Measurements from ENCODE around the gene SNTG2.
A peak's percentile ranks its signal among the peaks of the same experiment; 100 is the strongest.

SNTG2 gene

GRCh38 chr2:1136846-1137245 is 186.2 kb downstream of the SNTG2 start:
- TF ChIP-seq SIN3A (IDR thresholded peaks at IDR 0.05; ENCODE audit: borderline replicate concordance, insufficient read depth, low read length) (no peak), FOXP2 (optimal IDR thresholded peaks at IDR 0.05; ENCODE audit: borderline replicate concordance, extremely low read depth, extremely low read length, insufficient read depth) (no peak), POLR2AphosphoS5 (IDR thresholded peaks at IDR 0.05; ENCODE audit: low read depth, low read length) (no peak), TAF1 (IDR thresholded peaks at IDR 0.05; ENCODE audit: borderline replicate concordance, insufficient read depth, low read length) (no peak)
- TF ChIP-seq, protein P1, sequence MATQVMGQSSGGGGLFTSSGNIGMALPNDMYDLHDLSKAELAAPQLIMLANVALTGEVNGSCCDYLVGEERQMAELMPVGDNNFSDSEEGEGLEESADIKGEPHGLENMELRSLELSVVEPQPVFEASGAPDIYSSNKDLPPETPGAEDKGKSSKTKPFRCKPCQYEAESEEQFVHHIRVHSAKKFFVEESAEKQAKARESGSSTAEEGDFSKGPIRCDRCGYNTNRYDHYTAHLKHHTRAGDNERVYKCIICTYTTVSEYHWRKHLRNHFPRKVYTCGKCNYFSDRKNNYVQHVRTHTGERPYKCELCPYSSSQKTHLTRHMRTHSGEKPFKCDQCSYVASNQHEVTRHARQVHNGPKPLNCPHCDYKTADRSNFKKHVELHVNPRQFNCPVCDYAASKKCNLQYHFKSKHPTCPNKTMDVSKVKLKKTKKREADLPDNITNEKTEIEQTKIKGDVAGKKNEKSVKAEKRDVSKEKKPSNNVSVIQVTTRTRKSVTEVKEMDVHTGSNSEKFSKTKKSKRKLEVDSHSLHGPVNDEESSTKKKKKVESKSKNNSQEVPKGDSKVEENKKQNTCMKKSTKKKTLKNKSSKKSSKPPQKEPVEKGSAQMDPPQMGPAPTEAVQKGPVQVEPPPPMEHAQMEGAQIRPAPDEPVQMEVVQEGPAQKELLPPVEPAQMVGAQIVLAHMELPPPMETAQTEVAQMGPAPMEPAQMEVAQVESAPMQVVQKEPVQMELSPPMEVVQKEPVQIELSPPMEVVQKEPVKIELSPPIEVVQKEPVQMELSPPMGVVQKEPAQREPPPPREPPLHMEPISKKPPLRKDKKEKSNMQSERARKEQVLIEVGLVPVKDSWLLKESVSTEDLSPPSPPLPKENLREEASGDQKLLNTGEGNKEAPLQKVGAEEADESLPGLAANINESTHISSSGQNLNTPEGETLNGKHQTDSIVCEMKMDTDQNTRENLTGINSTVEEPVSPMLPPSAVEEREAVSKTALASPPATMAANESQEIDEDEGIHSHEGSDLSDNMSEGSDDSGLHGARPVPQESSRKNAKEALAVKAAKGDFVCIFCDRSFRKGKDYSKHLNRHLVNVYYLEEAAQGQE (IDR thresholded peaks at IDR 0.05; ENCODE audit: insufficient read depth in 1 of 2, low read depth in 2 of 2, low read length in 2 of 2), result no peak

DNA sequence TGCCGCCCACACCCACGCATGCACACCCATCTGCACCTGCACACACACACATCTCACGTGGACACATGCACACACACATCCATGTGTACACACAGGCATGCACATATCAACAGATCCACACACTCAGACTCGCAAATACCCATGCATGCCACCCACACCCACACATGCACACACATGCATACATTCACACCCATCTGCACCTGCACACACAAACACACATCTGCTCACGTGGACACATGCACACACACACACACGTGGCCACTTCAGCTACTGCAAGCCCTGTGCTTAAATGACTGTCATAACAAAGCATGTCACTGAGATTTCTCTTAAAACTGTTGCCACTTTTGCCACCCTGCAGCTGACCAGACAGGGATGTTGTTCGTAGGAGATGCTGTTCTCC is 186.6 kb downstream of the SNTG2 start:
- TF ChIP-seq, protein P1 (IDR thresholded peaks at IDR 0.05; ENCODE audit: insufficient read depth in 1 of 2, low read depth in 2 of 2, low read length in 2 of 2), result no peak
- TF ChIP-seq SIN3A (IDR thresholded peaks at IDR 0.05; ENCODE audit: borderline replicate concordance, insufficient read depth, low read length) (no peak), FOXP2 (optimal IDR thresholded peaks at IDR 0.05; ENCODE audit: borderline replicate concordance, extremely low read depth, extremely low read length, insufficient read depth) (no peak), TAF1 (IDR thresholded peaks at IDR 0.05; ENCODE audit: borderline replicate concordance, insufficient read depth, low read length) (no peak), POLR2AphosphoS5 (IDR thresholded peaks at IDR 0.05; ENCODE audit: low read depth, low read length) (no peak)

DNA sequence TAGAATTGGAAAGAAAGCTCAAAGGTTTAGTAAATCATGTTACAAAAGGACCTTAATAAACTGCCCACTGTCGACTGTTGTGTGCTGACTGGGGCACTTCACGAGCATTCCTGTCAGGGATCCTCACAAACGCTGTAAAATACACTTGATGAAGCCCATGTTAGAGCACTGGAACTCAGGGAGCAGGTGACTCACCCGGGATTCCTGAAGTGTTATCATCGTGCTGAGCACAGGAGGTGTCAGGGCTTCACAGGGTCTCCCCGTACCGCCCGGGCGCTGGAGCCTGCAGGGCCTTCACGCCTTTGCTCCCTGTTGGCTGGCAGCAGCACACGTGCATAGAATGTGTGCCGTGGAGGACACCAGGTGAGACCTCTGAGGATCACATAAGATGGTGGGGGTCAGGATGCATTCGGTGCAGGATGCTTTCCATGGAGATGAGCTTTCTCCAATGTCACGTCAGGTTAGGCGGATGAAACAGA is 187.3 kb downstream of the SNTG2 start:
- TF ChIP-seq SIN3A (IDR thresholded peaks at IDR 0.05; ENCODE audit: borderline replicate concordance, insufficient read depth, low read length) (no peak), FOXP2 (optimal IDR thresholded peaks at IDR 0.05; ENCODE audit: borderline replicate concordance, extremely low read depth, extremely low read length, insufficient read depth) (no peak), TAF1 (IDR thresholded peaks at IDR 0.05; ENCODE audit: borderline replicate concordance, insufficient read depth, low read length) (no peak), POLR2AphosphoS5 (IDR thresholded peaks at IDR 0.05; ENCODE audit: low read depth, low read length) (no peak)
- TF ChIP-seq, protein P1 (IDR thresholded peaks at IDR 0.05; ENCODE audit: insufficient read depth in 1 of 2, low read depth in 2 of 2, low read length in 2 of 2), result no peak

DNA sequence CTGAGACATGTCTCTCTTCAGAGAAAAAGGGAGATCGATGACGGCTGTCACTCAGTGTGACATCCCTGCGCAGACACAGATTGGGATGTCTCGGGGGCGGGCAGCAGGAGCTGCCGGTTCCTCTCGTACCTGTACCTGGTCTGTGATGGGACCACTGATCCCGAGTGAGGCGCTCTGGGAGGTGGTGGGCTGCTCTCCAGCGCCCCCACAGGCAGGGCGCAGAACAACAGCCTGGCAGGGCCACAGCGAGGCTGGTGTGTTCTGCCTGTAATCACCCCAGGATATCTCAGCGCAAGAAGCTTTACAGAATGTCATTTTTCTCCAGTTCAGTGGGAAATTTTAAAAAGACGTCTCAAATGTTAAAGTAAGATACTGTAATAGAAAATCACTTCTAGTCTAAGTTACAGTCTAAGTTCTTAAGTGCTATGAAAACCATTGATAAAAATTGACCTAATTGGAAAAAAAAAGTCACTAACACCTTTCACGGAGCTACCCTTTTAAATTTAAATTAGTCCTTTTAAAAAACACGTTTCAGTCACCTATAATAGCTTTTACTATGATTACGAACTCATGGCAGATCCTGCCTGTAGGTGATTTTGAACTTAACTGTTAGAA is 189.8 kb downstream of the SNTG2 start:
- TF ChIP-seq, protein P1 (IDR thresholded peaks at IDR 0.05; ENCODE audit: insufficient read depth in 1 of 2, low read depth in 2 of 2, low read length in 2 of 2), result no peak
- TF ChIP-seq FOXP2 (optimal IDR thresholded peaks at IDR 0.05; ENCODE audit: borderline replicate concordance, extremely low read depth, extremely low read length, insufficient read depth) (peak; percentile 71), SIN3A (IDR thresholded peaks at IDR 0.05; ENCODE audit: borderline replicate concordance, insufficient read depth, low read length) (no peak), POLR2AphosphoS5 (IDR thresholded peaks at IDR 0.05; ENCODE audit: low read depth, low read length) (no peak)
